Gastrocnemius medialis (tissue), 4 donors: ENCODE measurements around the gene SPPL3.

ENCODE experiments used
- POLR2A ChIP-seq, 2 donors: fragments of 450-650 bp; IDR thresholded peaks; one replicate each; pipeline ENCODE4 v1.6.1; 2017; ENCODE audit warnings: antibody characterized with exemption in 2 of 2, mild to moderate bottlenecking in 2 of 2, moderate library complexity in 2 of 2
- TF ChIP-seq, protein P1 (sequence below), 5 experiments: fragments of 450-650 bp in 3 of 5; fragments of 200-600 bp in 2 of 5; sonication (generic) in 2 of 5; IDR thresholded peaks in 4 of 5; conservative IDR thresholded peaks in 1 of 5; 1 replicate in 4 of 5; 2 replicates in 1 of 5; pipeline ENCODE4 v1.5.1; 2016 to 2019; ENCODE audit warnings: antibody characterized with exemption in 5 of 5, mild to moderate bottlenecking in 3 of 5, moderate library complexity in 3 of 5

DNA sequence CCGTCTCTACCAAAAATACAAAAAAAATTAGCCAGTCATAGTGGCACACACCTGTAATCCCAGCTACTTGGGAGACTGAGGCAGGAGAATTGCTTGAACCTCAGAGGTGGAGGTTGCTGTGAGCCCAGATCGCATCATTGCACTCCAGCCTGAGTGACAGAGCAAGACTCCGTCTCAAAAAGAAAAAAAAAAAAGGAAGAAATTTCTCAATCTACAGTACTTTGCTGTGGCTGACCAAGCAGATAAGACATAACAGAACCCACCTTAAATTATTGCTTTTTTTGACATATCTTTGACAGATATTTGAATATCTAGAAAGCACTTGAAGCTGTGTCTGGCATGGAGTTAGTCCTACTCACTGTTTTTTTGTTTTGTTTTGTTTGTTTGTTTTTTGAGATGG lies 39.3 kb upstream of the SPPL3 start:
- TF ChIP-seq POLR2A (IDR thresholded peaks at IDR 0.05) = no peak
- TF ChIP-seq, protein P1, sequence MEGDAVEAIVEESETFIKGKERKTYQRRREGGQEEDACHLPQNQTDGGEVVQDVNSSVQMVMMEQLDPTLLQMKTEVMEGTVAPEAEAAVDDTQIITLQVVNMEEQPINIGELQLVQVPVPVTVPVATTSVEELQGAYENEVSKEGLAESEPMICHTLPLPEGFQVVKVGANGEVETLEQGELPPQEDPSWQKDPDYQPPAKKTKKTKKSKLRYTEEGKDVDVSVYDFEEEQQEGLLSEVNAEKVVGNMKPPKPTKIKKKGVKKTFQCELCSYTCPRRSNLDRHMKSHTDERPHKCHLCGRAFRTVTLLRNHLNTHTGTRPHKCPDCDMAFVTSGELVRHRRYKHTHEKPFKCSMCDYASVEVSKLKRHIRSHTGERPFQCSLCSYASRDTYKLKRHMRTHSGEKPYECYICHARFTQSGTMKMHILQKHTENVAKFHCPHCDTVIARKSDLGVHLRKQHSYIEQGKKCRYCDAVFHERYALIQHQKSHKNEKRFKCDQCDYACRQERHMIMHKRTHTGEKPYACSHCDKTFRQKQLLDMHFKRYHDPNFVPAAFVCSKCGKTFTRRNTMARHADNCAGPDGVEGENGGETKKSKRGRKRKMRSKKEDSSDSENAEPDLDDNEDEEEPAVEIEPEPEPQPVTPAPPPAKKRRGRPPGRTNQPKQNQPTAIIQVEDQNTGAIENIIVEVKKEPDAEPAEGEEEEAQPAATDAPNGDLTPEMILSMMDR (IDR thresholded peaks at IDR 0.05 in 4 of 5, conservative IDR thresholded peaks at IDR 0.05 in 1 of 5) = no peak
